HepG2 (cell line): Measurements from ENCODE around the gene SELPLG. TPM values are rescaled to one million over a fixed set of nuclear protein-coding genes. Genes with fewer than 3 reads are reported as not detected.
A peak's percentile ranks its signal among the peaks of the same experiment; 100 is the strongest.

ENCODE experiments used
- ATAC-seq: fragments of 200-7000 bp; cut with Tn5 transposase; 3 replicates; pipeline ENCODE4 v1.9.1; 2020; ENCODE audit warnings: mild to moderate bottlenecking, moderate library complexity
- BruUV-seq: library from RNA; stranded (reverse); fragments of 400-500 nt; replicated peaks from 2 replicates; lab custom pipeline; 2021; lab: Mats Ljungman, UMichigan
- CTCF ChIA-PET: fragments of 300-600 bp; formaldehyde crosslinking; extraction: SDS; loops from one replicate; lab custom pipeline; 2021; ENCODE audit warnings: low total read pairs, inconsistent platforms, low intra/inter-chr PET ratio; lab: Yijun Ruan, JAX
- POLR2A ChIA-PET: fragments of 350-600 bp; sonication (Branson Sonifier 250); formaldehyde crosslinking; loops from one replicate; lab custom pipeline; 2020; ENCODE audit warnings: antibody characterized with exemption, inconsistent platforms; lab: Yijun Ruan, JAX
- DNase-seq: peaks from one replicate; pipeline ENCODE4 v3.0.0-alpha.2; 2015; ENCODE audit warnings: low spot score
- FAIRE-seq: peaks from 3 replicates; lab custom pipeline; 2011; peaks lifted over from hg19 to GRCh38; lab: Jason Lieb, UNC
- H2AFZ ChIP-seq: one replicate; pipeline ENCODE4 v1.6.1; 2011; ENCODE audit warnings: low read length, inconsistent platforms
- H3K27ac ChIP-seq: fragments of 300-600 bp; 3 replicates; pipeline ENCODE4 v1.8.0; 2011; ENCODE audit warnings: mixed run types, mild to moderate bottlenecking, mixed read lengths, low read length, inconsistent platforms; ENCODE audit not compliant: insufficient read depth; ENCODE audit errors: extremely low read length
- H3K27me3 ChIP-seq, 2 experiments: fragments of 200-600 bp in 1 of 2; 2 replicates in 1 of 2; 3 replicates in 1 of 2; pipeline versions ENCODE4 v1.6.0 to v1.8.0; 2011; ENCODE audit warnings: low read length in 2 of 2, mild to moderate bottlenecking in 2 of 2, moderate library complexity in 2 of 2, inconsistent platforms in 1 of 2; ENCODE audit not compliant: insufficient read depth in 2 of 2, control insufficient read depth in 1 of 2
- H3K36me3 ChIP-seq, 2 experiments: fragments of 200-600 bp in 1 of 2; replicated peaks in 1 of 2; 2 replicates in 1 of 2; 3 replicates in 1 of 2; pipeline versions ENCODE4 v1.5.1 to v1.8.0; 2011; ENCODE audit warnings: low read length in 2 of 2, inconsistent platforms in 1 of 2; ENCODE audit not compliant: insufficient read depth in 2 of 2, control insufficient read depth in 1 of 2
- H3K4me1 ChIP-seq: 2 replicates; pipeline ENCODE4 v1.5.1; 2012; ENCODE audit warnings: low read length, inconsistent platforms; ENCODE audit not compliant: insufficient read depth
- H3K4me2 ChIP-seq: 2 replicates; pipeline ENCODE4 v1.6.0; 2011; ENCODE audit warnings: low read depth, low read length, inconsistent platforms
- H3K4me3 ChIP-seq, 3 experiments: fragments of 200-600 bp in 1 of 3; sonication (generic), shearing (Covaris generic) in 1 of 3; replicated peaks in 1 of 3; 2 replicates each; pipeline ENCODE4 v1.5.1; 2011 to 2016; ENCODE audit warnings: low read length in 3 of 3, inconsistent platforms in 2 of 3, low read depth in 2 of 3, mild to moderate bottlenecking in 2 of 3, control low read depth in 1 of 3, mixed read lengths in 1 of 3; ENCODE audit not compliant: insufficient read depth in 1 of 3
- H3K79me2 ChIP-seq: one replicate; pipeline ENCODE4 v1.6.1; 2011; ENCODE audit warnings: low read length, inconsistent platforms; ENCODE audit not compliant: insufficient read depth
- H3K9ac ChIP-seq: 2 replicates; pipeline ENCODE4 v1.6.0; 2011; ENCODE audit warnings: mild to moderate bottlenecking, low read depth, low read length, inconsistent platforms; ENCODE audit not compliant: insufficient read depth
- H3K9me3 ChIP-seq: 2 replicates; pipeline ENCODE4 v1.5.1; 2012; ENCODE audit warnings: mild to moderate bottlenecking, low read length
- H4K20me1 ChIP-seq: 2 replicates; pipeline ENCODE4 v1.6.0; 2011; ENCODE audit warnings: inconsistent platforms, mild to moderate bottlenecking, low read length, moderate library complexity; ENCODE audit not compliant: insufficient read depth
- CHD4 ChIP-seq: fragments of 200-600 bp; sonication (generic); IDR thresholded peaks from 2 replicates; pipeline ENCODE4 v1.7.0; 2017; ENCODE audit warnings: mild to moderate bottlenecking, low read length, borderline replicate concordance
- CSRNP2 ChIP-seq: sonication (generic); formaldehyde crosslinking; conservative IDR thresholded peaks from 2 replicates; pipeline ENCODE4 v1.8.0; 2022; ENCODE audit warnings: low read depth, missing genetic modification reagents
- FOSL2 ChIP-seq: sonication (generic); formaldehyde crosslinking; IDR thresholded peaks from 2 replicates; pipeline ENCODE4 v1.4.0; 2020; ENCODE audit warnings: missing genetic modification reagents
- KDM1A ChIP-seq: IDR thresholded peaks from 2 replicates; pipeline ENCODE4 v1.6.1; 2016; ENCODE audit warnings: missing compliant biosample characterization
- NR1H2 ChIP-seq: sonication (generic); formaldehyde crosslinking; IDR thresholded peaks from 2 replicates; pipeline ENCODE4 v1.8.1; 2022; ENCODE audit warnings: low read depth, missing genetic modification reagents, borderline replicate concordance
- RBM39 ChIP-seq: fragments of 200-400 bp; formaldehyde crosslinking; IDR thresholded peaks from one replicate; pipeline ENCODE4 v1.6.1; 2018; ENCODE audit warnings: antibody characterized with exemption, mild to moderate bottlenecking, low read depth, low read length; ENCODE audit not compliant: poor library complexity, severe bottlenecking
- ZNF101 ChIP-seq: sonication (generic); formaldehyde crosslinking; IDR thresholded peaks from 2 replicates; pipeline ENCODE4 v1.4.0; 2020; ENCODE audit warnings: mild to moderate bottlenecking, low read depth, missing genetic modification reagents, borderline replicate concordance
- ZNF281 ChIP-seq: sonication (generic); formaldehyde crosslinking; IDR thresholded peaks from 2 replicates; pipeline ENCODE4 v1.4.0; 2020; ENCODE audit warnings: missing genetic modification reagents, borderline replicate concordance
- ZNF629 ChIP-seq: sonication (generic); formaldehyde crosslinking; conservative IDR thresholded peaks from 2 replicates; pipeline ENCODE4 v1.5.0; 2020; ENCODE audit warnings: missing genetic modification reagents
- WGBS: methylation state at CpG from one replicate; pipeline ENCODE4 v1.1.6; 2017; ENCODE audit warnings: low lambda C conversion rate; 5-methylcytosine and 5-hydroxymethylcytosine counted together
- in situ Hi-C: cut with HindIII; loops from 2 replicates; pipeline ENCODE4 v1.10.0; 2017; ENCODE audit warnings: low pct_unique_long_range_greater_than_20kb; ENCODE audit not compliant: extremely low pct_ligation_motif_present
- intact Hi-C: fragments of 100-400 bp; cut with micrococcal nuclease; formaldehyde crosslinking; loops from one replicate; pipeline ENCODE4 v1.10.0; 2022; ENCODE audit not compliant: unreplicated experiment
- polyA plus RNA-seq, 8 experiments: library from polyadenylated mRNA; depleted of rRNA in 3 of 8; stranded (reverse) in 7 of 8; unstranded in 1 of 8; fragments of >200 nt; fragmentation: Illumina TruSeq in 4 of 8; extraction: Trizol in 4 of 8; gene quantifications; 2 replicates each; pipeline versions ENCODE4 v1.2.1 to v1.2.3, GENCODE V29; 2011 to 2016; ENCODE audit warnings: low read depth in 4 of 8, missing spikeins in 1 of 8, mixed read lengths in 1 of 8; ENCODE audit not compliant: insufficient read depth in 1 of 8
- total RNA-seq, 5 experiments: library from RNA; depleted of rRNA; stranded (reverse); fragments of >200 nt; fragmentation: Illumina TruSeq; extraction: Trizol; gene quantifications; 2 replicates each; pipeline ENCODE4 v1.2.3, GENCODE V29; 2016; ENCODE audit warnings: low read depth in 1 of 5
- TF ChIP-seq, protein P1 (sequence below): sonication (generic); formaldehyde crosslinking; IDR thresholded peaks from 2 replicates; pipeline ENCODE4 v1.5.0; 2020; ENCODE audit warnings: missing genetic modification reagents

The SELPLG gene
- total and polyA plus RNA-seq, 2 of the 13 experiments (the other 11 are each of a cell fraction or from before 2014, with no cell fraction given), result 0.12 TPM; not detected in 1

GRCh38 chr12:108616941-108617858 lies 16.5 kb downstream of the SELPLG start:
- H3K4me3 ChIP-seq, result no peak overlapping the region
- in situ Hi-C loops, result loop anchor here (5.0 kb wide), 1 partner anchor 50 kb away; no protein-coding TSS in a partner anchor
- no peaks in the 10 kb centered on the region for H4K20me1 ChIP-seq
- H3K4me2 ChIP-seq, result no peak overlapping the region
- H3K4me1 ChIP-seq, result peaks cover 30% of the 10 kb centered on the region
- no peak overlapping the region for H3K9ac ChIP-seq
- H3K79me2 ChIP-seq, result no peaks in the 10 kb centered on the region
- POLR2A ChIA-PET, result interaction anchor here (1.7 to 2.1 kb wide), 2 partner anchors 55 to 56 kb away, joined by 4 to 13 read pairs; partner anchors contain the start of genes ISCU and SART3
- CTCF ChIA-PET, result interaction anchor here (1.1 to 3.0 kb wide), 3 partner anchors 53 to 186 kb away, joined by 3 to 45 read pairs (median 3); partner anchors contain the start of gene ISCU
- 16% methylated on average over 6 of the region's 14 CpGs for WGBS
- TF ChIP-seq, protein P1, sequence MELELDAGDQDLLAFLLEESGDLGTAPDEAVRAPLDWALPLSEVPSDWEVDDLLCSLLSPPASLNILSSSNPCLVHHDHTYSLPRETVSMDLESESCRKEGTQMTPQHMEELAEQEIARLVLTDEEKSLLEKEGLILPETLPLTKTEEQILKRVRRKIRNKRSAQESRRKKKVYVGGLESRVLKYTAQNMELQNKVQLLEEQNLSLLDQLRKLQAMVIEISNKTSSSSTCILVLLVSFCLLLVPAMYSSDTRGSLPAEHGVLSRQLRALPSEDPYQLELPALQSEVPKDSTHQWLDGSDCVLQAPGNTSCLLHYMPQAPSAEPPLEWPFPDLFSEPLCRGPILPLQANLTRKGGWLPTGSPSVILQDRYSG, result no peak
- TF ChIP-seq CHD4 (peak; percentile 38; the same call in 1 of the 2 replicates), ZNF629 (CRISPR knock-in tag) (peak; percentile 71; the same call in 1 of the 2 replicates)
- ATAC-seq, result no peak
- H3K9me3 ChIP-seq, result no peaks in the 10 kb centered on the region
- H3K27me3 ChIP-seq, result peaks cover 0 to 4% of the 10 kb centered on the region in 2 experiments; a peak in 1 of 5 replicates
- BruUV-seq, result no TSS peak
- intact Hi-C loops, result no loop called here
- no peak for FAIRE-seq
- no peak for DNase-seq
- no peak overlapping the region for H3K27ac ChIP-seq
- H3K36me3 ChIP-seq, result no peaks in the 10 kb centered on the region
- no peak overlapping the region for H2AFZ ChIP-seq

GRCh38 chr12:108616359-108616758 lies 17.3 kb downstream of the SELPLG start:
- Histone ChIP-seq H2AFZ (no peak overlapping the region), H3K4me3 (no peak overlapping the region), H4K20me1 (no peaks in the 10 kb centered on the region), H3K27me3 (peaks cover 0 to 4% of the 10 kb centered on the region in 2 experiments; a peak in 2 of 5 replicates), H3K27ac (no peak overlapping the region), H3K9ac (no peak overlapping the region), H3K4me1 (peaks cover 31% of the 10 kb centered on the region), H3K79me2 (no peaks in the 10 kb centered on the region), H3K4me2 (no peak overlapping the region), H3K36me3 (no peaks in the 10 kb centered on the region), H3K9me3 (no peaks in the 10 kb centered on the region)
- 23% methylated on average over 2 of the region's 2 CpGs for WGBS
- in situ Hi-C loops (loop anchor here (5.0 kb wide), 1 partner anchor 49 kb away; no protein-coding TSS in a partner anchor), intact Hi-C loops (no loop called here)
- ATAC-seq (no peak), FAIRE-seq (no peak), DNase-seq (no peak)
- CTCF ChIA-PET, result interaction anchor here (3.0 kb wide), 1 partner anchor 52 kb away, joined by 45 read pairs; the partner anchor contains the start of gene ISCU
- POLR2A ChIA-PET, result no interaction called here
- BruUV-seq, result no TSS peak
- TF ChIP-seq FOSL2 (CRISPR knock-in tag) (no peak), NR1H2 (CRISPR knock-in tag) (no peak), RBM39 (no peak), CSRNP2 (CRISPR knock-in tag) (no peak), ZNF281 (CRISPR knock-in tag) (no peak), KDM1A (CRISPR knock-in tag) (no peak), ZNF101 (CRISPR knock-in tag) (no peak)
